ENCODE results near the gene SPACA6.

SPACA6 gene

GRCh38 chr19:51711702-51712101 lies 18.6 kb downstream of the SPACA6 start:
- Histone ChIP-seq H3K4me2 (ENCODE audit: low read length) (no peak overlapping the region), H3K27ac (no peak overlapping the region), H3K36me3 (ENCODE audit: control insufficient read depth, insufficient read depth, low read length) (no peaks in the 10 kb centered on the region), H3K4me3 (ENCODE audit: low read depth, low read length) (no peak overlapping the region), H3K27me3 (ENCODE audit: control insufficient read depth, insufficient read depth, low read length) (no peaks in the 10 kb centered on the region), H3K79me2 (no peaks in the 10 kb centered on the region), H3K4me1 (peaks cover 7% of the 10 kb centered on the region), H3K9ac (no peak overlapping the region), H3K9me3 (ENCODE audit: control insufficient read depth, low read length) (no peaks in the 10 kb centered on the region), H2AFZ (no peak overlapping the region)
- no peak for TF ChIP-seq CTCF (IDR thresholded peaks at IDR 0.05)

GRCh38 chr19:51712461-51713081 lies 19.4 kb downstream of the SPACA6 start:
- peaks cover 7% of the 10 kb centered on the region for H3K4me1 ChIP-seq
- no peaks in the 10 kb centered on the region for H3K9me3 ChIP-seq (ENCODE audit: control insufficient read depth, low read length)
- H3K36me3 ChIP-seq (ENCODE audit: control insufficient read depth, insufficient read depth, low read length): no peaks in the 10 kb centered on the region
- no peaks in the 10 kb centered on the region for H3K79me2 ChIP-seq
- H3K9ac ChIP-seq: no peak overlapping the region
- H2AFZ ChIP-seq: no peak overlapping the region
- no peaks in the 10 kb centered on the region for H3K27me3 ChIP-seq (ENCODE audit: control insufficient read depth, insufficient read depth, low read length)
- no peak overlapping the region for H3K4me3 ChIP-seq (ENCODE audit: low read depth, low read length)
- TF ChIP-seq CTCF (IDR thresholded peaks at IDR 0.05): peak; percentile 69
- H3K27ac ChIP-seq: no peak overlapping the region
- no peak overlapping the region for H3K4me2 ChIP-seq (ENCODE audit: low read length)

DNA sequence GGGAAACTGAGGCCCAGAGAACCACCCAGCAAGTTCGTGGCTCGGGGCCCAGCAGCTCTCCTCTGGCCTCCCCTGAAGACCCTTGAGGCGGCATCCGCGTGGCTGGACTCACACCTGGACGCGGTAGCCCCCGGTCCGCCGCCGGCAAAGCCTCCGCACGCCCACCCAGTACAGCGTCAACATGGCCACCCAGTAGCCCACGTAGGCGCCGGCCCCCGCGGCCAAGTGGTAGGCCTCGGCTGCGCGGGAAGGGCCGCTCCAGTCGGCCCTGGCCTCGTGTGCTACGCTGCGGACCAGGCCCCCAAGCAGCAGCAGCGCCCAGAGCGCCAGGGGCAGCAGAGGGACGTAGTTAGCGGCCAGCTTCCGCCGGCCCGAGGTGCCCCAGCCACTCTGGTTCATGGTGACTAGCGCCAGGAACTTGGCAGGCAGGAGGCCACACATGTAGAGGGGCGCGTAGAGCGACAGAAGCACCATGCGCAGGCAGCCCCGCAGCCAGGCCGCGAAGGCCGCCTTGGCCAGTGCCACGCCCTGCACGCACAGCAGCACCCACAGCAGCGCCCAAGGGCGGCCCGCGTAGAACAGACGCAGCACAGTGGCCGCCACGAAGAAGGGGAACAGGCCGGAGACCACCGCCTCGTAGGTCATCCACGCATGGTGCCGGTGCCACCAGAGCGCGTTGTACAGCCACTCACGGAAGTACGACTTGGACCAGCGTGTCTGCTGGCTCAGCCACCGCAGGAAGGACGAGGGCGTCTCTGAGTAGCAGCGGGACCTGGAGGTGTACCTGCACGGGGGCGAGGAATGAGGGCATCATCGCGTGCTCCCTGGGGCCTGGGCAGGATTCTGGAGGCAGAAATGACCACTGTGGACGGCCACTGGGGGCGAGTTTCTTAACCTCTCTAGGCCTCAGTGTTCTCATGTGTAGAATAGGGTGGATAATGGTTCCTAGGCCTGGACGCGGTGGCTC lies 20.5 kb downstream of the SPACA6 start:
- Histone ChIP-seq H3K27ac (no peak overlapping the region), H3K79me2 (no peaks in the 10 kb centered on the region), H3K9ac (no peak overlapping the region), H3K36me3 (ENCODE audit: control insufficient read depth, insufficient read depth, low read length) (no peaks in the 10 kb centered on the region), H3K4me3 (ENCODE audit: low read depth, low read length) (no peak overlapping the region), H3K9me3 (ENCODE audit: control insufficient read depth, low read length) (no peaks in the 10 kb centered on the region), H3K4me2 (ENCODE audit: low read length) (no peak overlapping the region), H2AFZ (no peak overlapping the region), H3K4me1 (peaks cover 7% of the 10 kb centered on the region), H3K27me3 (ENCODE audit: control insufficient read depth, insufficient read depth, low read length) (no peaks in the 10 kb centered on the region)
- TF ChIP-seq CTCF (IDR thresholded peaks at IDR 0.05): no peak

DNA sequence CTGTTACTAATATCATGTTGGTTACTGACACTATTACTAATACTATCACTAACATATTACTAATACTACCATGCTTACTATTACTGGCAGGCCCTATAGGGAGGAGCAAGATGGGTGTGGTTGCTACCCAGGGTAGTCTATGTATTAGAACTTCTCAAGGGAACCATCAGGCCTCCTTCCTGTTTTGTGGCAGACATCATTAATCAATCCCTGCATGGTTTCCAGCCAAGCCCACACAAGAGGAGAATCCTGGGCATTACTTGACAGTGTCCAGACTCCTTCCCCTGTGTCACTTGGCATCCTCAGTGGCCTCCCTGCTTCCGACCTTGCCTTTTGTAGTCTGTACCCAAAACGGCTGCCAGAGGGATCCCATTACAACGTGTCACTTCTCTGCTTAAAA lies 21.7 kb downstream of the SPACA6 start:
- Histone ChIP-seq H2AFZ (no peak overlapping the region), H3K9ac (no peak overlapping the region), H3K4me3 (ENCODE audit: low read depth, low read length) (no peak overlapping the region), H3K4me2 (ENCODE audit: low read length) (no peak overlapping the region), H3K79me2 (no peaks in the 10 kb centered on the region), H3K36me3 (ENCODE audit: control insufficient read depth, insufficient read depth, low read length) (no peaks in the 10 kb centered on the region), H3K4me1 (peaks cover 7% of the 10 kb centered on the region), H3K27ac (no peak overlapping the region), H3K27me3 (ENCODE audit: control insufficient read depth, insufficient read depth, low read length) (no peaks in the 10 kb centered on the region), H3K9me3 (ENCODE audit: control insufficient read depth, low read length) (no peaks in the 10 kb centered on the region)
- TF ChIP-seq CTCF (IDR thresholded peaks at IDR 0.05): no peak

Measured in parathyroid adenoma (tissue), 2 donors.